HG02885 (cell line): Measurements from ENCODE around the gene KCNQ1.

Experiments used
- ATAC-seq: cut with Tn5 transposase; IDR thresholded peaks from one replicate; pipeline ENCODE4 v1.9.1; 2021; ENCODE audit warnings: mild to moderate bottlenecking; ENCODE audit not compliant: unreplicated experiment, poor library complexity

KCNQ1 gene

GRCh38 chr11:2687782-2688191, 243.0 kb downstream of the KCNQ1 start:
- ATAC-seq = no peak

DNA sequence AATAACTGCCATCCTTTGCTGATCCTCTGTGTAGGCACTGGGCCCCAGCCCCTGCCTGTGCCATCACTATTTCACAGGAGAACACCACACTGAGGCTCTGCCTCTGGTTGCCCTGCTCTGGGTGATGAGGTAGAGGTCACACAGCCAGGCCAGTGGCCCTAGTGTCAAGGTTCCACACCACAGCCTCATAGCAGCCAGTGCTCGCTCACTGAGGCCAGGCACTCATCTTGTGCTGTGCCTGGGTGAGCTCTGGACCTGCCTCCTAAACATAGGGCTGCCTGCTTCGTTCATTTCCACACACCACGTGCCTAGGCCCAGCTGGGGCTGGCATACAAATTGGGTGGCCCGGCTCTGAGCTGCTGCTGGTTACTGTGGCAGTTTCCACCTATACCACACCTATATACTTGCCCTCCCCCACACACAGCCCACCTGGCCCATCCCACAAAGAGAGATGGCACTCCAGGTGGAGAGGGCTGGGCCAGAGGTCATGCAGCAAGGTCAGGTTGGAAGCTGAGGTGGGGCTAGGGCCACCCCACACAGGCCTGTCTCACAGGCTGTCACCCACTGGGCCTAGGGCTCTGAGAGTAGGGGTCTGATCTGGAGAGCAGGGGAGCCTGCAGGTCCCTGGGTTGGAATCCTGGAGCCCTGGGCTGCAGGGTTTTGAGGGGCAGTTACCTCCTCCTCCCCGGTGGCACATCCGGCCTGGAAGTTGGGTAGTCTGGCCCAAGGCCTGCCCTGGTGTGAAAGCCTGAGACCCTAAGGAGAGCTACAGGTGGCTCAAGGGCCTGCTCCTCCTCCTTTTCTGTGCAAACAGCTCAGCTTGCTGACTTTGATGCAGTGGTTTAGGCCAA, 243.8 kb downstream of the KCNQ1 start:
- no peak for ATAC-seq

DNA sequence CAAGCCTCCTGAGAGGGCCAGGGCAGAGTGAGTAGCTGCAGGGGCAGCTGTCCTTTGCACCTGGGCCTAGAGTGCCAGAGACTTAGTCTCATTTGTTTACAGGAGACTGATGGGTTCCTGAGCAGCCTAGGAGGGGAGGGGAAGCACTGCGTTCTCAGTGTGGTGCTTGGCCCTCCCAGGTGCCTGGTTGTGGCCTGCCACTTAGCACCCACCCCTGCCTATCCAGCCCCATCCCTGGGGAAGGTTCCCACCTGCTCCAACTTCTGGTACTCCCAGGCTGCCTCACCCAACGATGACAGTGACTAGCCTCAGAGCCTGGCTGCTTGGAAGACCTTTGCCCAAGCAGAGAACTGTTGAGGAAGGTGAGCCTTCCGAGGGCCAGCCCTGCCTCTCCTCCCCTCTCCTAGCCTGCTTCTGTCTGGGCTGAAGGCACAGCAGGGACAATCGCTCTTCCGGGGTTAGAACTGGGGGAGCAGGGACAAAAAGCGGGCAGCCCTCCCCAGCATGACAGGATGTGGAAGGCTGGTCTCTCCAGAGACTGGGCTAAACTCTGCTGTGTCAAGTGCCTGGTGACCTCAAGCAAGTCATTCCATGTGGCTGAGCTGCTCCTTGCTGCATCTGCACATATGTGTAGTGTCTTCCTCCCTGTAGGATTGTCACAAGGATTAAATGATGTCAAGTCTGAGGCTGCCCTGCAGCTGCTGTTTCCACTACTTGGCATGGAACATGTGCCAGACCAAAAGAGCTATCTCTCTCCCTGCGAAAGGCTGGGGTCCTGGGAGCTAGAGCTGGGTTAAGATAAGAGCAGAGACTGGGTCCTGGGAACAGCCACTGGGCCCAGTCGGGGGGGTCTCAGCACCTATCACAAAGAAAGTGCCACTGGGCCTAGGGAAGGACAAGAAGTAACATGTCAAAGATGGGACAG, 245.1 kb downstream of the KCNQ1 start:
- no peak for ATAC-seq

DNA sequence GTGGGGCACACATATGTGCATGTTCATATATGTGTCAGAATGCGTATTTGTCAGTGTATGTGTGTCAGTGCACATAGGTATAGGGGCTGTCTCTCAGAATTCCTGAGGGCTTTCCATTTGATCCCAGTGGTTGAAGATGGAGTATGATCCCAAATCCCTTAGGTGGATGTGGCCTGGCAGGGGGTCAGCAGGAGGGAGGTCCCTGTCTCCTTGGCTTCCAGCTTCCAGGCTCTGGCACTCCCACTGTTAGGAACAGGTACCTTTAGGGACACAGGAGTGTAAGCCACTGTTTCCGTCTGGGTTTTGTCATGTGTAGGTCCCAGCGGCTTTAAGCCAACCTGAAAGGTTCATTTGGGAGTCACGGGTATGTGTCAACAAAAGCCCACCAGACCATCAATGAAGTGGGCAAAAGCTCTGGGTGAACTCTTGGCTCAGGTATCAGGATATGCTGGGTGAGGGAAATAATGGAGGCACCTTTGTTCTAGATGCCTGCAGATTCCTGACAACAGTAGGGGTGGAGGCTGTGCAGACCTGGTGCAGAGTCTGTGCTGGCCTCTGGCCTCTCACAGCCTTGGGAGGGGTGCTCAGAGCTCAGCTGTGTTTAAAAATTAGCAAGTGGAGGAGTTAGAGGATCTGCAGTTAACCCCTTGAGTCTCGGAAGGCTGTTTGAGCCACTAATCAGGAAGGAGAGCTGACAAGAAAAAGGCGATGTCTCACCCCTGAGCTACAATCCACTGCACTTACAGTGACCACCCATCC, 246.0 kb downstream of the KCNQ1 start:
- ATAC-seq = no peak

- no peak for ATAC-seq
Measured at GRCh38 chr11:2691355-2691761, 246.6 kb downstream of the KCNQ1 start.

DNA sequence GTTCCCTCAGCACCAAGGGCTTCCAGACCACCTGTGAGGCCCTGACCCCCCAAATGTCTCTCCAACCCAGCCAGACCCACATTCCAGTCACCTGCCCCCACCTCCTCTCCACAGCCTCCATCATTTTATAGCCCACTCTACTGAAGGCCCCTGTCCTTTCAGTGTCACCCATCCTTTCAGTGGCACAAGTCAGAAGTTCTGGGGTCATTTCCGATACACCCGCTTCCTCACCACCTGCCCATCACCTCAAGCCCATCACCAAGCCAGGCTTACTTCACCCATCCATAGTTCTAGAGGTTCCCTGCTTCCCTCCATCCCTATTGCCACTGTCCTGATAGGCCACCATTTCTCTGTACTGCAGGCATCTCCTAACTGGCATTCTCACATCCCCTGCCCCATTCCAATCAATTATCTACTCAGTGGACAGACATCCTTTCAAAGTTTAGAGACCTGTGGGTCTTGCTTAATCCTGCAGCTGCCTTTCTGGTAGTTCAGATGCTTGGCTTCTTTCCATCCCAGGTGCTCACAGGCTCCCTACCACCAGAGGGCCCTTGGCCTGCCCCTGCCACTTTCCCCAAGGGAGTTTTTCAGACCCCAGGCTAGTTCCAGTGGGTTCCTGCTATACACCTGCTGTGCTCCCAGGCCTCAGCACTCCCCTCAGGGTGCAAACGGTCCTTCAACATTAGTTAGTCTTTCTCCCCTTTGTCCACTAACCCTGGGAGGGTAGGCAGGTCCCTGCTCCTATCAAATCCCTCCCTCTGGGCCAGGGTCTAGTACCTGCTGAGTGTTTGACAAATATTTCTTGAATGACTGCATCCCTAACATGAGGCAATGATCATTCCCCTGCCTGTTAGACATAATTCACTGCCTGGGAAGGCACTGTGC, 247.4 kb downstream of the KCNQ1 start:
- ATAC-seq = no peak

GRCh38 chr11:2693271-2694261, 248.8 kb downstream of the KCNQ1 start:
- ATAC-seq = no peak

- no peak for ATAC-seq
Measured at GRCh38 chr11:2694495-2694894, 249.7 kb downstream of the KCNQ1 start.

DNA sequence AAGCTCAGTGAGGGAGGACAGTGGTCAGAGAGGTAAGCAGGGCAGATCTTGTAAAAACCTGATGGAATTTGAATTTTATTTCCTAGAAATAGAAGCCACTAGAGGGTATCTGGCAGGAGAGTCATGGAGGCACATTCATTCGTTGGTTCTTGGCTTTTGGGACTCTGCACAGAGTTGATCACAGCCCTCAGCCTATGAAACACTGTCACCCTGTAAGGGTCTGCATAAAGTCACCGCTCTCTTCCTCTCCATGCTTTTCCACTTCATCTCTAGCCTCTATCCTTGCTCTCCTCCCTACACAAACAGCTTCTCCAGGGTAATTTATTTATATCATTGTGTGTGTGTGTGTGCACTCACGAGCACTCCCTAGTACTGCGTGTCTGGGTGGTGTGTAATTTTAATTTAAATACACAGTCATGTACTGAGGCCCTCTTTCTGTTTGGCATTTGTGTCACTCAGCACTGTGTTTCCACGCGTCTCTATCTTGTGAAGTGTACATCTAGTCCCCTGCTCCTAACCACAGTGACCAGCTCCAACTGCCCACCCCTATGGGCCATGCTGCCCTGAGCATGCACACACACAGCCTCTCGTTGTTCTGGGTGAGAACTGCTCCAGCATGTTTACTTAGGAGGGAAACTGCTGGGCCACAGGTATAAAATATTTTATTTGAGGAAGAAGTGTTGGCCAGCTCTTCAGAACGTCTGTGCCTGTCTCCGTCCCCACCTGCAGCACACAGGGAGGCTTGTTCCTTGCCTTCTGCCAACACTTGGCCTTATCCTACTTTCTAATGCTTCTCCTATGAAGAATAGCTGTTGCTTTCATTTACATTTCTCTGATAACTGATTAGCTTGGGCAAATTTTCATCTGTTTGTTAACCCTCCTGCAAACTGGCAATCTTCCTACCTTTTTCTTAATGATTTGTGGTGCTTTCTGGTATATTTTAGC, 250.5 kb downstream of the KCNQ1 start:
- no peak for ATAC-seq

DNA sequence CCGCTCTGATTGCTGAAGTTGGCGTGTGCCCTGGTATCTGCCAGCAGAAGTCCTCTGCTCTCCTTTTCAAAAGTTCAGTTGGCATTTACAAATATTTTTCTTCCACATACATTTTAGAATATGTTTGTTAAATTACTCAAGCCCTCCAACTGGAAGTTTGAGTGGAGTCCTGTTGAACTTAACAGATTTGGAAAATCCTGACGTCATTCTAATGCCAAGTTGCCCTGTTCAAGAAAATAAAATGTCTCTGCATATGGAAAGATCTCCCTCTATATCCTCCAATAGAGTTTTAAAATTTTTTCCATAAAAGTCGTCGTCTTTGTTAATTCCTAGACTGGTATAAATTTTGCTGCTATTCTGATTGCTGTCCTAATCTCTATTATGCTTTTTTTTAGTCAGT, 251.6 kb downstream of the KCNQ1 start:
- no peak for ATAC-seq

DNA sequence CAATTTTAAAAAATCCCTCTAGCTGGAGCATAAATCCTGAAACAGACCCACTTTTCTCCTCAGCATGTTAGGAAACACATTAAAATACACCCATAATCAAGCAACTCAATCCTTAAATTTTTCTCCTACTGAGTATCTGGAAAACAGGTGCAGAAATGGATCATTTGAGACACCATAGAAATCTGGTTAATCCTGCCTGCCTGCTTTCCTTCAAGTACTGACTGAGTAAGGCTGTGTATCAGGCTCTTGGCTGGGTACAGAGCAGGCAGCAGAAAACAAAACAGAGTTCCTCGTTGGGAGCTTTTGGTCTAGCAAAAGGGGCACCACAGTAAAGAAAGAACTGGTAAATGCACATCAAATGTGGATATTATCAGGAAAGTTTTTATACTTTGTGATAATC, 253.1 kb downstream of the KCNQ1 start:
- ATAC-seq = no peak

DNA sequence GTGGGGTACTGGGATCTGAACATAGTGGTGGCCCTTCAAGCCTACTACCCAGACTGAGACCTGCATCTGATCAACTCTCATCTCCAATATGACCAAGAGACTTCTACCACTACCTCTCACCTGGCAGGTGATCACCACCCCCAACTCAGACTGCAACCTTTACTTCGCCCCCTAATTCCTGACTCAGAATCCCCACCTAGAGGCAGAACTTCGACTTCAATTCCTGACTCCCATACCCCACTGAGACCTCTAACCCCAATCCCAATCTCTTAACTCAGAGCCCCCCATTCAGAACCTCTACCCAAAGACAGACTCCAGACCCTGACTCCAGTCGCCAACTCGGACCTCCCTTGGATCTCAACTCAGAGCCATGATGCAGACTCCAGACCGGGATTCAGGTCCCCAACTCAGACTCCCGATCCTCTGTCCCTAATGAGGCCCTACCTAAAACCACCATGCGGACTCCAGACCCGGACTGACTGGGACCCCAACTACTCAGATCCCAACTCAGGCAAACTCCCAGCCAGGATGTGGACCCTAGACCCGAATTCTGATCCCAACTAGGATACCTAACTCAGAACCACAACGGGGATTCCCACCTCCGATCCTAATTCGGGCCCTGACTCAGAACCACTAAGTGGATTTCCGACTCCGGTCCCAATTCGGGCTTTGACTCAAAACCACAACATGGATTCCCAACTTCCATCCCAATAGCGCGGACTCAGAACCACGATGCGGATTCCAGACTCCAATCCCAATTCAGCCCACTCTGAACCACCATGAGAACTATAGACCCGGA, 253.8 kb downstream of the KCNQ1 start:
- ATAC-seq = no peak

DNA sequence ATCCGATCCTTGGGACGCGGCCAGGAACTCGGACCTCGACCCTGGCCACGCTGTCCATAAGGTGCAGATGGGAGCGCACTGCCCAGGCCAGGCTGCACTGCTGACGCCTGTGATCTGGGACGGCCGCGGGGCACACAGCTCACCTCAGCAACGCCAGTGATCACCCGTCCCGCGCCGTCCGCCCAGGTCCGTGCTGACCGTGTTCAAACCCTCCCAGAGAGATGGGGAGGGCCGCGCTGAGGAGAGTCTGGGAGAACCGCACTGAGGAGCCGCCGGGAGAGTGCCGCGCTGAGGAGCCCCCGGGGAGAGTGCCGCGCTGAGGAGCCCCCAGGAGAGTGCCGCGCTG, 254.3 kb downstream of the KCNQ1 start:
- no peak for ATAC-seq

DNA sequence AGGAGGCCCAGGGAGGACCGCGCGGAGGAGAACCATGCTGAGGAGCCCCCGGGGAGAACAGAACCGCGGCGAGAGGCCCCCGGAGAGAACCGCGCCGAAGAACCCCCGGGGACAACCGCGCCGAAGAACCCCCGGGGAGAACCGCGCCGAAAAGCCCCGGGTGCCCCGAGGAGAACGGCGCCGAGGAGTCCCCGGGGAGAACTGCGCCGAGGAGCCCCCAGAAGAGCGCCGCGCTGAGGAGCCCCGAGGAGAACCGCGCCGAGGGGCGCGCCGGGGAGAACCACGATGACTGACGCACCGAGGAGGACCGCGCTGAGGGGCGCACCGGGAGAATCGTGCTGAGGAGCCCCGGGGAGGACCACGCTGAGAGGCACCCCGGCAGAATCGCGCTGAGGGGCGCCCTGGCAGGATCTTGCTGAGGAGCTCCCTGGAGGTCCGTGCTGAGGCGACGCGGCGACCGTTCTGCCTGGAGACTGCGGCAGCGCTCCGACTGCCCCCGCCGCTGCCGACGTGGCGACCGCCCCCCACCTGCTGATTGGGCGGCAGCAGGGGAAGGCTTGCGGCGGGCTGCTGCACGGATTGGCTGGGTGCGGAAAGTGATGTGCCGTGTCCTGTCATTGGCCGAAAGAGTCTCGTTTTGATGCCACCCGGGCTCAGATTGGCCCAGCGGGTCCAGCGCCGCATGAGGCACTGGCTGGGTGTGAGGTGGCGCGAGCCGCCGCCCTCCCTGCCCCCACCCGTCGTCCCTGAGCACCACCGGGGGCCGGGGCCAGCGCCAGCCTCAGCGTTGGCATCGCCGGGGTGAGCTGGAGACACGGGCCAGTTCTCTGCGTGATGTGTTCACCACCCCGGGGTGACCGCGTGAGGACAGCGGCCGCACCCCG, 255.0 kb downstream of the KCNQ1 start, which contains the start of gene KCNQ1OT1:
TSS of gene KCNQ1OT1 (minus strand) at position 464 of the 884 bp plus-strand sequence.
- peak; percentile 86 for ATAC-seq

- peak; percentile 41 for ATAC-seq
Measured at GRCh38 chr11:2700415-2701211, 255.8 kb downstream of the KCNQ1 start.
